Neutrophil (primary cell): ENCODE data around the gene ABHD4.
"Not testable (repeated sequence)": the region's sequence is repeated elsewhere in the genome, so short reads cannot be mapped to it uniquely, and the experiment has no call there.

Experiments
- H3K27ac ChIP-seq: fragments of 200-600 bp; sonication (generic); 2 replicates; pipeline ENCODE4 v1.5.1; 2016; ENCODE audit warnings: mild to moderate bottlenecking, moderate library complexity
- H3K27me3 ChIP-seq: fragments of 200-600 bp; sonication (generic); 2 replicates; pipeline ENCODE4 v1.6.0; 2016; ENCODE audit warnings: mild to moderate bottlenecking
- H3K36me3 ChIP-seq: fragments of 200-600 bp; sonication (generic); 2 replicates; pipeline ENCODE4 v1.5.1; 2017
- H3K4me1 ChIP-seq, 2 experiments: fragments of 200-600 bp in 1 of 2; sonication (generic) in 1 of 2; 1 replicate in 1 of 2; 2 replicates in 1 of 2; pipeline versions ENCODE4 v1.5.1 to v1.6.1; 2013 to 2016; ENCODE audit warnings: low read depth in 1 of 2, low read length in 1 of 2, mild to moderate bottlenecking in 1 of 2, moderate library complexity in 1 of 2; ENCODE audit not compliant: control insufficient read depth in 1 of 2, insufficient read depth in 1 of 2
- H3K4me3 ChIP-seq, 2 experiments: fragments of 200-600 bp in 1 of 2; sonication (generic) in 1 of 2; 1 replicate in 1 of 2; 2 replicates in 1 of 2; pipeline ENCODE4 v1.5.1; 2013 to 2016; ENCODE audit warnings: low read depth in 1 of 2, low read length in 1 of 2, mild to moderate bottlenecking in 1 of 2, moderate library complexity in 1 of 2
- H3K9me3 ChIP-seq: fragments of 200-600 bp; sonication (generic); 2 replicates; pipeline ENCODE4 v1.5.1; 2016
- TF ChIP-seq, protein P1 (sequence below): fragments of 200-600 bp; sonication (generic); IDR thresholded peaks from 2 replicates; pipeline ENCODE4 v1.5.1; 2016; ENCODE audit warnings: antibody characterized with exemption

Gene ABHD4

DNA sequence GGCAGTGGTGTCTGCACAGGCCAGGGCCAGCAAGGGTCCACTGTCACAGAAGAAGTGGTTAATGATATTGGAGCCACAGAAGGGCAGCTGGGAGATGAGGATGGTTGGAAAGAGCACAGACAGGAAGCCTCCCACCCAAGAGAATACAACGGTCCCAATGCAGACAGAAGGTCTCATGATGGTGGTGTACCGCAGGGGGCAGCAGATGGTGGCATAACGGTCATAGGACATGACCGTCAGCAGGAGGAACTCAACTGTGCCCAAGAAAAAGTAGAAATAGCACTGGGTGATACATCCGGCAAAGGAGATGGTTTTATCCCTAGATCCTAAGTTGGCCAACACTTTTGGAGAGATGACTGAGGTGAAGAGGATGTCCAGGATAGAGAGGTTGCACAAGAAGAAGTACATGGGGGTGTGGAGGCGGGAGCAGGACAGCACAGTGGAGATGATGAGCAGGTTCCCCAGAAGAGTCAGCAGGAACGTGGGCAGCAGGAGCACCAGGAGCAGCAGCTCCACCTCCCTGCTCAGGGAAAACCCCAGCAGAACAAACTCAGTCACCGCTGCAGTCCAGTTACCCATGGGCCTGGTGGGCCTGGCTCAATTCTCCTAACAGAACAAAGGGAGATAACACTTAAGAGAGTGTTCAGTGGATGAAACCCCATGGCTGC lies 36.3 kb downstream of the ABHD4 start:
- H3K9me3 ChIP-seq, result no peaks in the 10 kb centered on the region
- TF ChIP-seq, protein P1, sequence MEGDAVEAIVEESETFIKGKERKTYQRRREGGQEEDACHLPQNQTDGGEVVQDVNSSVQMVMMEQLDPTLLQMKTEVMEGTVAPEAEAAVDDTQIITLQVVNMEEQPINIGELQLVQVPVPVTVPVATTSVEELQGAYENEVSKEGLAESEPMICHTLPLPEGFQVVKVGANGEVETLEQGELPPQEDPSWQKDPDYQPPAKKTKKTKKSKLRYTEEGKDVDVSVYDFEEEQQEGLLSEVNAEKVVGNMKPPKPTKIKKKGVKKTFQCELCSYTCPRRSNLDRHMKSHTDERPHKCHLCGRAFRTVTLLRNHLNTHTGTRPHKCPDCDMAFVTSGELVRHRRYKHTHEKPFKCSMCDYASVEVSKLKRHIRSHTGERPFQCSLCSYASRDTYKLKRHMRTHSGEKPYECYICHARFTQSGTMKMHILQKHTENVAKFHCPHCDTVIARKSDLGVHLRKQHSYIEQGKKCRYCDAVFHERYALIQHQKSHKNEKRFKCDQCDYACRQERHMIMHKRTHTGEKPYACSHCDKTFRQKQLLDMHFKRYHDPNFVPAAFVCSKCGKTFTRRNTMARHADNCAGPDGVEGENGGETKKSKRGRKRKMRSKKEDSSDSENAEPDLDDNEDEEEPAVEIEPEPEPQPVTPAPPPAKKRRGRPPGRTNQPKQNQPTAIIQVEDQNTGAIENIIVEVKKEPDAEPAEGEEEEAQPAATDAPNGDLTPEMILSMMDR, result no peak
- no peak overlapping the region for H3K4me3 ChIP-seq
- H3K4me1 ChIP-seq, result no peaks in the 10 kb centered on the region
- H3K36me3 ChIP-seq, result no peaks in the 10 kb centered on the region
- H3K27ac ChIP-seq, result no peak overlapping the region
- H3K27me3 ChIP-seq, result no peaks in the 10 kb centered on the region

DNA sequence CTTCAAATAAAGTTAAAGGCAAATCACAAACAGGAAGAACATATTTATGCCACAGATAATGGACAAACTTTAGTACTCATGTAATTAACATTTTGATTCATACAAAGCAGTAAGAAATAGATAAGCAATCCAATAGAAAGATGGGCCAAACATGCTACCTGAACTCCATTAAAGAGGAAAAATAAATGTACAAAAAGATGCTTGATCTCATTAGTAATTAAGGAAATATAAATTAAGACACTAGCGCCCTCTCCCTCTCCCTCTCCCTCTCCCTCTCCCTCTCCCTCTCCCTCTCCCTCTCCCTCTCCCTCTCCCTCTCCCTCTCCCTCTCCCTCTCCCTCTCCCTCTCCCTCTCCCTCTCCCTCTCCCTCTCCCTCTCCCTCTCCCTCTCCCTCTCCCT lies 37.9 kb downstream of the ABHD4 start:
- not testable (repeated sequence) for H3K4me3 ChIP-seq, H3K4me1 ChIP-seq, H3K27ac ChIP-seq, H3K27me3 ChIP-seq, H3K9me3 ChIP-seq, H3K36me3 ChIP-seq

DNA sequence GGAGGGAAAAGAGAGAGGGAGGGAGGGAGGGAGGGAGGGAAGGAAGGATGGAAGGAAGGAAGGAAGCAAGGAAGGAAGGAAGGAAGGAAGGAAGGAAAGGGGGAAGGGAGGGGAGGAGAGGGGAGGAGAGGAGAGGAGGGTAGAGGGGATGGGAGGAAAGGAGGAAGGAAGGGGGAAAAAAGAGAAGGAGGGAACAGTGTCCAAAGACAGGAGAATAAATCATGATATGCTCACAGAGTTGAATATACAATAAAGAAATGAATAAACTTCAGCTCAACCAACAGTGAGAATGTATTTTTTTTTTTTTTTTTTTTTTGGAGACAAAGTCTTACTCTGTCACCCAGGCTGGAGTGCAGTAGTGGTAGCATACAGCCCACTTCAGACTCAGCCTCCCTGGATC lies 42.1 kb downstream of the ABHD4 start:
- no peaks in the 10 kb centered on the region for H3K36me3 ChIP-seq
- no peak overlapping the region for H3K27ac ChIP-seq
- peaks cover 9% of the 10 kb centered on the region for H3K27me3 ChIP-seq
- H3K9me3 ChIP-seq, result no peaks in the 10 kb centered on the region
- no peaks in the 10 kb centered on the region for H3K4me1 ChIP-seq
- no peak overlapping the region for H3K4me3 ChIP-seq
- TF ChIP-seq, protein P1, result no peak

DNA sequence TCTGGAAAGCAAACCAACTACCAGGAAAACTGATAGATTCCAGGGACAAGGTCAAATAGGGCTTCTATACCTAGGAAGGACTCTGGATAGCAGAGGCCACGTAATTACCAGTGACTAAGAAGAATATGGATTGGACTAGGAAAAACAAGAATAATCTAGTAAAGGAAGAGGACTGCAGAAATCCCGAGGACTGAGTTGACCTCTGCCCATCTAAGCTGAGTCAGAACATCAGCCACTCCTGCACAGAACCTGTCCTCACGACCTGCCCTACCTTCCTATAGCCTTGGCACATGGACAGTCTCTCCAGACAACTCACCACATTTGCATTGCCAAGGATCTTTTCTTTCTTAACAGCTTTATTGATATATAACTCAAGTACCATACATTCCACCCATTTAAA lies 43.7 kb downstream of the ABHD4 start:
- H3K4me1 ChIP-seq, result no peaks in the 10 kb centered on the region
- no peaks in the 10 kb centered on the region for H3K9me3 ChIP-seq
- no peak overlapping the region for H3K4me3 ChIP-seq
- peaks cover 9% of the 10 kb centered on the region for H3K27me3 ChIP-seq
- TF ChIP-seq, protein P1, result no peak
- H3K36me3 ChIP-seq, result no peaks in the 10 kb centered on the region
- no peak overlapping the region for H3K27ac ChIP-seq

DNA sequence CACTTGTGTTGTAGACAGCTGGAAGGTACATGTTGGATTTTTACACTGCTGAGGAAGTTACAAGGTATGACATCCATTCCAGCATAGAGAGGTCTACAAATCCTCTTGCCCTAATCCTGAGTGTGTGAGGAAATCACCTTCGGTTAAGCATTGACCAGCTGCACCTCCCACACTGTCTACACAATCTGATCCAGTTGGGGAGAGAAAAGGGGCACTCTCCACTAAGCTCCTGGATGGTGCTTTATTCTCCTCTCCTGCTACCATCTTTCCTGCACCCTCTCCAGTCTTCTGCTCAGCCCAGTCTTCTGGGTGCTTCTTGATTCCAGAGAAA lies 46.2 kb downstream of the ABHD4 start, which contains the start of gene OR6J1:
Gene OR6J1 (minus strand): TSS at position 48 of the 331 bp plus-strand sequence. CDS start 9,541 bp downstream, outside the sequence.
- Histone ChIP-seq H3K27me3 (peaks cover 9% of the 10 kb centered on the region), H3K36me3 (no peaks in the 10 kb centered on the region), H3K9me3 (no peaks in the 10 kb centered on the region), H3K4me3 (no peak within 1 kb of the TSS), H3K27ac (no peak within 1 kb of the TSS), H3K4me1 (no peaks in the 10 kb centered on the region)
- TF ChIP-seq, protein P1, result no peak

DNA sequence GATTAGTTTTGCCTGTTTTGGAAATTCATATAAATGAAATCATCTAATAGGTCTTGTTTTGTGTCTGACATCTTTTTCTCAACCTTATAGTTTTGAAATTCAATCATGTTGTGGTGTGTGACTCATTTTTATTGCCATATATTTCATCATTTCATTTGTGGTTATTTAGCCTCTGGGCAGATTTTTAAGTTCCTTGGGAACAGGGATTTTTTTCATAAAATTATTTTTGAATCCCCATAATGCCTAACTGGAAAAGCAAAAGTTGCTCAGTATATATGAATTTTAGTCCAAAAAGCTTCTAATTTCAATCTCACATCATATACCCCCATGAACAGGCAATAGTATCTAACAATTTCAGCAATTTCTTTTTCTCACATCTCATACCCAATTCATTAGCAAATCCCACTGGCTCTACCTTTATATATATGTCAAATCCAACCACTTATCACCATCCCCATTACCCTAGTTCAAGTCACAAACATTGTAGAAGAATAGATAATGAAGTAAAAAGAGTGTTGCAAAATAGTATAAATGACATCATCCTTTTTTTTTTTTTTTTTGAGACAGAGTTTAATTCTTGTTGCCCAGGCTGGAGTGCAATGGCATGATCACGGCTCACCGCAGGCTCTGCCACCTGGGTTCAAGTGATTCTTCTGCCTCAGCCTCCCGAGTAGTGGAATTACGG lies 48.6 kb downstream of the ABHD4 start:
- H3K4me1 ChIP-seq, result no peaks in the 10 kb centered on the region
- TF ChIP-seq, protein P1, result no peak
- peaks cover 9% of the 10 kb centered on the region for H3K27me3 ChIP-seq
- H3K27ac ChIP-seq, result no peak overlapping the region
- no peaks in the 10 kb centered on the region for H3K9me3 ChIP-seq
- no peak overlapping the region for H3K4me3 ChIP-seq
- no peaks in the 10 kb centered on the region for H3K36me3 ChIP-seq
